Bronchial epithelial cell (primary cell): ENCODE measurements around the gene EP400. TPM values are rescaled to one million over a fixed set of nuclear protein-coding genes. Genes with fewer than 3 reads are reported as not detected.
"Not testable (repeated sequence)": the region's sequence is repeated elsewhere in the genome, so short reads cannot be mapped to it uniquely, and the experiment has no call there.

ENCODE experiments used
- DNase-seq: peaks from one replicate; pipeline ENCODE4 v3.0.0-alpha.2; 2010; ENCODE audit warnings: low read depth
- FAIRE-seq: peaks from 2 replicates; lab custom pipeline; 2011; peaks lifted over from hg19 to GRCh38; lab: Jason Lieb, UNC
- H3K27me3 ChIP-seq: 2 replicates; pipeline ENCODE4 v1.5.1; 2011; ENCODE audit warnings: low read length; ENCODE audit not compliant: control insufficient read depth, insufficient read depth
- H3K36me3 ChIP-seq: 2 replicates; pipeline ENCODE4 v1.5.1; 2011; ENCODE audit warnings: low read length; ENCODE audit not compliant: control insufficient read depth, insufficient read depth
- H3K4me3 ChIP-seq: 2 replicates; pipeline ENCODE4 v1.5.1; 2011; ENCODE audit warnings: mild to moderate bottlenecking, low read depth, low read length, control low read depth
- CTCF ChIP-seq: IDR thresholded peaks from 2 replicates; pipeline ENCODE4 v1.5.1; 2011; ENCODE audit warnings: mild to moderate bottlenecking, moderate library complexity, low read length, control low read depth, inconsistent platforms; ENCODE audit not compliant: insufficient read depth, severe bottlenecking
- total RNA-seq: library from RNA; depleted of rRNA; stranded (reverse); fragments of >200 nt; gene quantifications from 2 replicates; pipeline ENCODE4 v1.2.1, GENCODE V29; 2014

EP400 gene
- total RNA-seq, 1 donor from 2014 or later, result 5.8 TPM

- Histone ChIP-seq H3K36me3 (peaks cover 22% of the 10 kb centered on the region), H3K4me3 (no peak overlapping the region), H3K27me3 (no peaks in the 10 kb centered on the region)
- FAIRE-seq, result no peak
- DNase-seq, result no peak
- TF ChIP-seq CTCF, result no peak
Observed at GRCh38 chr12:132046561-132046960, 96.8 kb downstream of the EP400 start.

GRCh38 chr12:132047630-132048029 lies 97.9 kb downstream of the EP400 start:
- DNase-seq, FAIRE-seq, H3K4me3 ChIP-seq, H3K27me3 ChIP-seq: not testable (repeated sequence)
- H3K36me3 ChIP-seq, result peaks cover 22% of the 10 kb centered on the region

- H3K27me3 ChIP-seq, result no peaks in the 10 kb centered on the region
- no peak for TF ChIP-seq CTCF
- H3K4me3 ChIP-seq, result no peak overlapping the region
- FAIRE-seq, result no peak
- no peak for DNase-seq
- H3K36me3 ChIP-seq, result peaks cover 26% of the 10 kb centered on the region
Observed at GRCh38 chr12:132049442-132049841, 99.7 kb downstream of the EP400 start.

- FAIRE-seq (no peak), DNase-seq (no peak)
- Histone ChIP-seq H3K4me3 (no peak overlapping the region), H3K27me3 (no peaks in the 10 kb centered on the region), H3K36me3 (peaks cover 25% of the 10 kb centered on the region)
- TF ChIP-seq CTCF, result no peak
Observed at GRCh38 chr12:132049876-132050275, 100.1 kb downstream of the EP400 start.

- H3K27me3 ChIP-seq, FAIRE-seq, H3K4me3 ChIP-seq, DNase-seq: not testable (repeated sequence)
- peak; percentile 24 for TF ChIP-seq CTCF
- peaks cover 23% of the 10 kb centered on the region for H3K36me3 ChIP-seq
Observed at GRCh38 chr12:132051718-132052117, 102.0 kb downstream of the EP400 start.

GRCh38 chr12:132052196-132052932 lies 102.6 kb downstream of the EP400 start:
- Histone ChIP-seq H3K36me3 (peaks cover 22% of the 10 kb centered on the region), H3K4me3 (no peak overlapping the region), H3K27me3 (no peaks in the 10 kb centered on the region)
- FAIRE-seq (no peak), DNase-seq (no peak)
- no peak for TF ChIP-seq CTCF
